HG03025 (cell line): ENCODE data around the gene ARL3.
A peak's percentile ranks its signal among the peaks of the same experiment; 100 is the strongest.
"Not testable (repeated sequence)": the region's sequence is repeated elsewhere in the genome, so short reads cannot be mapped to it uniquely, and the experiment has no call there.

Experiments
- ATAC-seq: cut with Tn5 transposase; IDR thresholded peaks from one replicate; pipeline ENCODE4 v1.9.1; 2021; ENCODE audit warnings: mild to moderate bottlenecking, moderate library complexity; ENCODE audit not compliant: unreplicated experiment, low FRiP score

Gene ARL3, protein sequence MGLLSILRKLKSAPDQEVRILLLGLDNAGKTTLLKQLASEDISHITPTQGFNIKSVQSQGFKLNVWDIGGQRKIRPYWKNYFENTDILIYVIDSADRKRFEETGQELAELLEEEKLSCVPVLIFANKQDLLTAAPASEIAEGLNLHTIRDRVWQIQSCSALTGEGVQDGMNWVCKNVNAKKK

DNA sequence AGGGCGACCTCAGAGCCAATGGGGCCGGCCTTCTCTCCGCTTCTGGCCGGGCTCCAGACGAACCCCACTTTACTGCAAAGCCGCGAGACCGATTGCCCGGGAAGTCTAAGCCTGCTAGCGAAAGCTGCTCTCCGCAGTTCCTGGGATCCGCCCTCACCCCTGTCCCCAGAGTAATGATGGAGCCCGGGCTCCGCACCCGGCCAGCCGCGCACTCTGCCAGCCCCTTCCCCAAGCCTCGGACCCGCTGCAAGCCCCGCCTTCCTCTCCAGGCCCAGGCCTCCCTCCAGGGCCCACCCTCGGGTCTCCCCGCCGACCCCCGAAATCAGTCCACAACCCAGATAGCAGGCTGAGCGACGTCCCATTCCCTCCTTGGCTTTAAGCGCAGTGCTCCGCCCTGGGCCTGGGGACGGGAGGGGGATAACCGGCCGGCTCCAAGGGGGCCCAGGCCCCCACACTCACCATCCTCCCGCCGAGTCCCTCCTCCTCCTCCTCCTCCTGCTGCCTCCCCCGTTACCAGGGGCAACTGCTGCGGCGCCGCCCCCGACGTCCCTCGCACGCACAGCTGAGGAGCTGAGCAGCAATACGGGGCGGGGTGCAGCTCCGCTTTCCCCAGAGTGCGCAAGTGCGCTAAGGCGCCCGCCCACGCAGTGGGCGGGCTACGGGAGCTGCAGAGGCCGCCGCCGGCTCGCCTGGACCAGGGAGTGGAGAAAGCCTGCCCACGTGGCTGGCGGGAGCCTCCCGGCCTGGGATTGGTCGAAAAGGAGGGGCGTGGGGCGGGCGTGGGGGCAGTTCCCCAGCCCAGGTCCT, at the start of gene ARL3:
Gene ARL3, minus strand, starts transcription at position 584 of the 807 bp plus-strand sequence. Its CDS starts 122 bp downstream, at position 462.
- peak; percentile 72 for ATAC-seq

DNA sequence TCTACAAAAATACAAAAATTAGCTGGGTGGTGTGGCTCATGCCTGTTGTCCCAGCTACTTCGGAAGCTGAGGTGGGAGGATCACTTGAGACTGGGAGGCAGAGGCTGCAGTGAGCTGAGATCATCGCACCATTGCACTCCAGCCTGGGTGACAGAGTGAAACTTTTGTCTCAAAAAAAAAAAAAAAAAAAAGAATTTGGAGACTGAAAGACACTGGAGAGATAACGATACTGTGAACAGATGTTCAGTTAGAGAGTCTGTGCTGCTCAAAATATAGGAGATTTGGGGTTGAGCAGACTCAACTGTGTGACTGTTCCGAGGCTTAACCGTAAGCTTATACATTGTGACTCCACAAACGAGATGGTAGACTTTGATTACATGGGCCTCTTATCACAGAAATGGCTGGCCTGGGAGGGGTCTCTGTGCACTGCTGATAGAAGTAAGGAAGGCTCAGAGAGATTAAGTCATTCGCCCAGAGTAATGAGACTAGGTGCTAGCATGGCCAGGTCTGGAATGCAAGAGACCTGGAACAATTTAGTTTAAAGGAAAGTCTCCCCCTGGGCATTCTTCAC, 48.9 kb upstream of the ARL3 start:
- no peak for ATAC-seq

DNA sequence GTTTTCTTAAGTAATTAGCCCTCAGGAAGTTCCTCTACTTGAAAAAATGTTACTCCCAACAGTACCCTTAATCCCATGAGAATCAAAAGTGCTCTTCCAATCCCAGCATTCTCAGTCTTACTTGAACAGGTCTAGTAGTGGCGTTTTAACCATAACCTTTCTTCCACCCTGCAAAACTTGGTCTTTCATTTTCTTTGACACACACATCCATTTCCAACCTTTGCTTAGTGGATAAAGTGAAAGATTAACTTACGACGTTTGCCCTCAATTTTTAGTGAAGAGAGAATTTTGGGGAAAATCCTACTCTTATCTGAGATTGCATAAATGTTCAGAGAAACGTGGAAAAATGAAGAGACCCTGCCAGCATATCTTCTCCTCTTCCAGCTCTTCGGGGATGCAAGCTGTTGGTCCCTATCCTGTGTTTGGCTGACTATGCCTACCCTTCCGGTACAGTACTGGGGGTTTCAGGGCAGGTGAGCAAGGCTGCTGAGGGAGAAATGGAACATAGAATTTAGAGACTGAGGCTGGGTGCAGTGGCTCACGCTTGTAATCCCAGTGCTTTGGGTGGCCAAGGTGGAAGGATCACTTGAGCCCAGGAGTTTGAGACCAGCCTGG, 48.3 kb upstream of the ARL3 start:
- no peak for ATAC-seq

DNA sequence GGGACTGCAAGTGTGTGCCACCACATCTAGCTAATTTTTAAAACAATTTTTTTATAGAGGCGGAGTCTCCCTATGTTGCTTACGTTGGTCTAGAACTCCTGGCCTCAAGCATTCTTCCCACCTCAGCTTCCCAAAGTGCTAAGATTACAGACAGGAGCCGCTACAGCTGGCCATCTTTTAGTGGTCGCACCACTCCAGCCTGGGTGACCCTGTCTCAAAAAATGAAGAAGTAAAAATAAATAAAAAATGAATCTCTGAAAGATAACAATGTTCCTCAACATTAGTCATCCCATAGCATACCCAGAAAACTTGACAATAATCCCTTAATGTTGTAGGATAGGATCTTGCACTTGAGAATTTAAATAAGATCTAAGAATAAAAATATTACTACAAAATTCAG, 47.8 kb upstream of the ARL3 start:
- no peak for ATAC-seq

DNA sequence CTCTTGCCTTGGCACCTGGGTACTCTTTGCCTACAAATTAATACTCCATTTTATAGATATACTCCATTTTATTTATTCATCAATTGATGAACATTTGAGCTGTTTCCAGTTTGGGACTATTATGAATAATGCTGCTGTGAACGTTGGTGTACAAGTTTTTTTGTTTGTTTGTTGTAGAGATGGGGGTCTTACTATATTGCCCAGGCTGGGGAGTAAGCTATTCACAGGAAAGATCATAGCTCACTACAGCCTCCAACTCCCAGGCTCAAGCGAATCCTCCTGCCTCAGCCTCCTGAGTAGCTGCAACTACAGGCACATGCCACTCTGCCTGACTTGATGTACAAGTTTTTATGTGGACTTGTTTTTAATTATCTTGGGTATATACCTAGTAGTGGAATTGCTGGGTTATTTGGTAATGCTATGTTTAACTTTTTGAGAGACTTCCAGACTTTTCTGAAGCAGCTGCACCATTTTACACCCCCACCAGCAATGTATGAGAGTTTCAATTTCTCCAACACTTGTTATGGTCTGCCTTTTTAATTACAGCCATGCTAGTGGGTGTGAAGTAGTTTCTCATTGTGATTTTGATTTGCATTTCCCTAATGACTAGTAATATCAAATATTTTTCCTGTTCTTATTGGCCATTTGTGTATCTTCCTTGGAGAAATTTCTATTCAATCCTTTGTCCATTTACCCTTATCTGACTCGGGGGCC, 45.5 kb upstream of the ARL3 start:
- no peak for ATAC-seq

DNA sequence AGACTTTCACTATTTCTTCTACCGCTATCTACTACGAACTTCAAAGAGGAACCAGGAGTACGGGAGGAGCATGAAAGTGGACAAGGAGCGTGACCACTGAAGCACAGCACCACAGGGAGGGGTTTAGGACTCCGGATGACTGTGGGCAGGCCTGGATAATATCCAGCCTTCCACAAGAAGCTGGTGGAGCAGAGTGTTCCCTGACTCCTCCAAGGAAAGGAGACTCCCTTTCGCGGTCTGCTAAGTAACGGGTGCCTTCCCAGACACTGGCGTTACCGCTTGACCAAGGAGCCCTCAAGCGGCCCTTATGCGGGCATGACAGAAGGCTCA, 44.7 kb upstream of the ARL3 start:
- ATAC-seq = not testable (repeated sequence)

DNA sequence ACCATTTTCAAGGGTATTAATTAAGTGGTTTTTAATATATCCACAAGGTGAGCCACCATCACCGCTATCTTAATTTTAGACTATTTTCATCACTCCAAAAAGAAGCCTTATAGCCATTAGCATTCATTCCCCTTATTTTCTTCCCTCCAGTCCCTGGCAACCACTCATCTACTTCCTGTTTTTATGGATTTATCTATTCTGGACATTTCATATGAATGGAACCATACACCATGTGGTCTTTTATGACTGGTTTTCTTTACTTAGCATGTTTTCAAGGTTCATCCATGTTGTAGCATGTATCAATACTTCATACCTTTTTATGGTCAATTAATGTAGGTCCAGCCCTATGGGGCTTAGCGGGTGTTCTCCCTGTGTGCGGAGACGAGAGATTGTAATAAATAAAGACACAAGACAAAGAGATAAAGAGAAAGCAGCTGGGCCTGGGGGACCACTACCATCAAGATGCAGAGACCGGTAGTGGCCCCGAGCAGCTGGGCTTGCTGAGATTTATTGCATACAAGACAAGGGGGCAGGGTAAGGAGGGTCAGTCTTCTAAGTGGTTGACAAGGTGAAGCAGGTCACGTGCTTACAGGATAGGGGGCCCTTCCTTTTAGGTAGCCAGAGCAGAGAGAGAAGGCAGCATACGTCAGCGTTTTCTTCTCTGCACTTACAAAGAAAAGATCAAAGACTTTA, 44.2 kb upstream of the ARL3 start:
- no peak for ATAC-seq

DNA sequence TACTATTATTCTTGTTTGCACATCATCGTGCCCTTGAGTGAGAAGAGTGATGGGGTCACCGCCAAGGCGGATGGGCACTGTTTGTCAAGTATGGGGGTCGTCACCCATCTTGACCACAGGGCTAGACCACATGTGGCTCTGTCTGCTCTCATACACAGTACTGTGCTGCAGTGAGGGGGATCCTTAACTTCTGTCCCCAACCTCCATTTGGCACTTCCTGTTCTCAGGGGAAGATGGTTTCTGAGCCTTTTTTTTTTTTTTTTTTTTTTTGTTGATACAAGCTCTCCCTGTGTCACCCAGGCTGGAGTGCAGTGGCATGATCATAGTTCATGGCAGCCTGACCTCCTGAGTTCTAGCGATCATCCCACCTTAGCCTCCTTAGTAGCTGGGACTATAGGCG, 43.1 kb upstream of the ARL3 start:
- no peak for ATAC-seq

DNA sequence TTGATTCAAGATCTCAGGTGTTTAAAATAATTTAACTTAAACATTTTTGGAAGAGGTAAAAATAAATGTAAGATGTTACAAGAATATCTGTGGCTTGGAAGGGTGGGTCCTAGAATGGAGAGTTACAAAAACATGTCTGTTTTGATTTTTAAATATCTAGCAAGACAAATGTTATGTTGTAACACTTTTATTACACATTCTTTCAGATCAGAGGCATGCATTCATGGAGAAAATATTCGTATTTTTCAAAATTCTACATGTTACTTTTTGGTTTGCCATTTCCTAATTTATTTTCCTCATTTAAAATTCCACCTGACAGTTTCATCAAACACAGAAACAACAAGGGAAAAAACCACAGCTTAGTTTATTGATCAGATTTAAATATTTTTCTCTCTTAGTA, 39.5 kb upstream of the ARL3 start:
- ATAC-seq = no peak

DNA sequence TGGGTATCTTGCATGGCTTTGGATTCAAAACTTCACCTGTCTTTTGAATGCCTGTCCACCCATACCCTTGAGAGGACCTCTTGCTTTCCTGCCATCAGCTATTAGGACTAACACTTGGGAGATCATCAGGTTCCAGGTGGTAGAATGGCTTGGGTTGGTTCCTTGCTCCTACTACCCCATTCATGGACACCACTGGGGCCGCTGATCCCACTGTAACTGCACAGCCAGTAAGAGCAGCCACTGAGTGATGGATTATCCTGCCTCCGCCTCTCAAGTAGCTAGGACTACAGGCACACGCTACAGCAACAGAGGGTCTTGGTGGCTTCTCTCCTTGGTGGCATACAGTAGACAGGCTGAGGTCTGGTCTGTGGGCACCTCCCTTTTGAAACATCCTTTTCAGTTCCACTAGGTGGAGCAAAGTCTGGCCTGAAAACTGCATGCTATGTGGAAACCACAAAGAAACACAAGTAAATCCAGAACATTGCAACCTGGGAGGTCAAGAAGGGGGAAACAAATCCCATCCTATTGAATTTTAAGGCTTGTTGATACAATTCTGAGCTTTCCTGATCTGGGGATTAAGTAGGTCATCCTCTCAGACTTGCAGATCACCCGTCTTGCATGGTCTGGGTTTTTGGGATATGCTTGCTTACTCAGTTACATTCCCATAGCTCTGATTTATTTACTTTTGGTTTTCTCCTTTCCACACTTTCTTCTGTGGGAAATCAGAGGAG, 38.9 kb upstream of the ARL3 start:
- ATAC-seq = no peak

DNA sequence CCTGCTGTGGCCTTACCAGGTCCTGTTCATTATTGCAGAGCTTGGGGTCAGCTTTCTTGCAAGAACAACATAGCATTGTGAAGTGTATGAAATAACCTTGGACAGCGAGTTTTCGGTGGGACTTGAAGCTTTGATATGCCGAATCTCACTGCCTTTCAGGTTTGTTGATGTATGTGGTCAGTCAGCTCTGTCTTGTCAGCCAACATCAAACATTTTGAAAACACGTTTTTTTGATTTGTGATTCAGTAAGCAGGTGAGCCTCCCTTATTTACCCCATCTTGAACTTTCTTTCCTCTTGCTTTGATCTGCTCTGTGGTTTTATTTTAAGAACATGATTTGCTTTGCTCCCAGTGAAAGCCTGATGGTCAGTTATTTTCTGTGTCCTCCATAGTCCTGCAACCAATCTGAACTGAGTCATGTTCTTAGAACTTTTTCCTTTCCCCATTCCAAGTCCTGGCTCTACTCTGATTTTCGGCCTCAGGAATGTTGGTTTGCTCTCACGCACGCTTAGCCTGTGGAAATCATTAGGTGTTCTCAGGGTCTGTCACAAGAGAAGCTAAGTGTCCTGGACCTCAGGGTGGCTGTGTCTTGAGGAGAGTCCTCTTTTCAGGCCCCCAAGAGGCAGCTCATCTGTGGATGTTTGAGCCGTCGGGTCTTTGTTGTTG, 38.2 kb upstream of the ARL3 start:
- no peak for ATAC-seq

DNA sequence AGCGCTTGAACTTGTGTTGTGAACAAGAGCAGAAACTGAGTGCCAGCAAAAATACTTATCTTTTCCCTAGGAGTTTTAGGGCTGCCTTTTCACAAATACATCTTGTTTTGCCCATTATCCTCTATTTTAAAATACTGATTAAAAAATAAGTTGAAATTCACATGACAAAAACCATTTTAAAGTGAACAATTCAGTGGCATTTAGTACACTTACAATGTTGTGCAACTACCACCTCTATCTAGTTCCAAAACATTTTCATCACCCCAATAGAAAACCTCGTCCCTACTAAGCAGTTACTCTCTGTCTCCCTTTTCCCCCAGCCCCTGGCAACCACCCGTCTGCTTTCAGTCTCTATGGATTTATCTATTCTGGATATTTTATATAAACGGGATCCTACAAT, 31.0 kb upstream of the ARL3 start:
- no peak for ATAC-seq

DNA sequence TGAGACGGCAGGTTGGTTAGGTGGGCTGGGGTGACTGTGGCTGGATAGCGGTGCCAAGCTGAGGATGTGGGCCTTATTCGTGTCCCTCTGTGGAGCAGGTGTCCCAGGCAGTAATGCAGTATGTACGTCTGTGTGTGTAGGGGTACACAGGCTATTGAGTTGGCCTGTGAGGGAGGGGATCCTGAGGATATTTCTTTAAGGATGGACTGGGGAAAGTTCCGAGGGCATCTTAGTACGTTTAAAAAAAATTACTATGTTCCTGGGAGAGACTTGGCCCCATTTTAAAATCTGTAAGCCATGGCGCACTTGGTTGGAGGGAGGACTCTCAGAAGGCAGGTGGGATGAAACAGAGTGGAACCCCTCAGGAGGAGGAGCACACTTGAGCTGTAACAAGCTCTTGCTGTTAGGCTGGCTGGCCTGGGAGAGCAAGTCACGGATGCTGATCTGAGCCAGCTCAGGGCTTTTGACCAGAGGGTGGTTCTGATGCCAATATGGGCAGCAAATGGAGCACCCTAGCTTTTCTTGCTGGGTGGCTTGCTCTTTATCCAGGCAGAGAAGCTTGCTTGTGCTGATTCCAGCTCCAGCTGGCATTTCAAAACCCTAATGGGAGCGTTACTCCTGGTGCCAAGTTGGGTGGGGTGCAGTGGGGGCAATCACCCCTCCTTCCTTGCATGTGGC, 30.3 kb upstream of the ARL3 start:
- ATAC-seq = no peak

DNA sequence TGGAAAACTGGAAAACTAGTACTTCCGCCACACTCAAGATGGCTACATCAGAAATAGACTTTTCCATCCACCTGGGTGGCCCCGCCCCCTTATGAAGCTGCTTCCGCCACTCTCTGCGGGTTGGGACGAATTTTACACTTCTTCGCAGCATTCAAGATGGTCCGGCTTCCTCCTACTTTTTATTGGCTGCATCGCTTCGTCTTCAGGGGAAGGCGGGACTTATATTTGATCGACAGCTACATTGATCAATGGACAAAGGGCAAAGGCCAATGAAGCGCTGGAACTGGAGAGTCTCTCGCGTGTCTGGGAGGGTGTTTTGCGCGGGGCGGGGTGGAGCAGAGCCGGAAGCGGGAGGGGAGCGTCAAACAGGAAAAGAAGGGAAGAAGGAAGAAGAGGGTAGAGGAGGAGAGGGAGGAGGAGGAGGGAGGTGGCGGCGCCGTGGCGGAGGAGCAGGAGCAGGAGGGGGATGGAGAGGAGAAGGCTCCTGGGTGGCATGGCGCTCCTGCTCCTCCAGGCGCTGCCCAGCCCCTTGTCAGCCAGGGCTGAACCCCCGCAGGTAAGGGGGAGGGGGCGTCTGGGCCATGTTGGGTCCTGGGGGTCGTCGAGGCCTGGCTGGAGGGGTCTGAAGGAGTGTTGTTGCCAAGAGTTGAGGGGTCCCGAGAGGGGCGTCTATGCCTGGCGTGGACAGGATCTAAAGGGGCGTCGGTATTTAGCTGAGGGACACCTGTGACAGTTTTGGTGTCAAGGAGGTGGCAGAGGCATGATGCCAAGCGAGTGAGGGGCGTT, 29.6 kb upstream of the ARL3 start, which contains the start of gene WBP1L:
Gene WBP1L, plus strand, starts transcription at position 361 of the 786 bp plus-strand sequence. Its CDS starts 106 bp downstream, at position 467.
- ATAC-seq = peak; percentile 90

DNA sequence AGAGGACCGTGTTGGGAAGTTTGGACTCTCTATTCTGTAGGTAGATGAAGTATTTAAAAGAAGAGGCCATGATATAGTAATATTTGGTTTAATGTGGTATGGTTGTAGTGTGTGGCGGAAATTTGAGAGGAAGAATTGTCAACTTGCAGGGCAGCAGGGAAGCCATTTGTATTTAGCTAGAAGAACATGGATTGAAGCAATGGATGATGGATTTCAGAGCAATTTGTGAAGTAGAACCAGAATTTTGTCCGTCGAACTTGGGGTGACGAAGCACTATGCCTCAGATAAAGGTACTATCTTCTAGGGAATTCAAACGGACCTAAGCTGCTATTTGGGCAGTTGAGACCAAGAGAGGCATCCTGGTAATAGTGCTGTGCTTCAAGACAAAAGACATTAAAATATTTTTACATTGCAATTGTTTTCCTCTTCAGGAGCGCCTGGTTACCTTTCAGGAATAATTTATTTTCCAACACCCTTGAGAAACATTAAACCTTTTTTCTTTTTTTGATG, 28.9 kb upstream of the ARL3 start:
- no peak for ATAC-seq

DNA sequence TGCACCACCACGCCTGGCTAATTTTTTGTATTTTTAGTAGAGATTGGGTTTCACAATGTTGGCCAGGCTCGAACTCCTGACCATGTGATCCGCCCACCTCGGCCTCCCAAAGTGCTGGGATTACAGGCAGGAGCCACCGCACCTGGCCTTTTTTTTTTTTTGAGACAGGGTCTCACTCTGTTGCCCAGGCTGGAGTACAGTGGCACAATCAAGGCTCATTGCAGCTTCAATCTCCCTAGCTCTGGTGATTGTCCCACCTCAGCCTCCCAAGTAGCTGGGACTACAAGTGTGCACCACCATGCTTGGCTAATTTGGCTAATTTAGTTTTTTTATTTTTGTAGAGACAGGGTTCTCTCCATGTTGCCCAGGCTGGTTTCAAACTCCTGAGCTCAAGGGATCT, 28.1 kb upstream of the ARL3 start:
- ATAC-seq = not testable (repeated sequence)

DNA sequence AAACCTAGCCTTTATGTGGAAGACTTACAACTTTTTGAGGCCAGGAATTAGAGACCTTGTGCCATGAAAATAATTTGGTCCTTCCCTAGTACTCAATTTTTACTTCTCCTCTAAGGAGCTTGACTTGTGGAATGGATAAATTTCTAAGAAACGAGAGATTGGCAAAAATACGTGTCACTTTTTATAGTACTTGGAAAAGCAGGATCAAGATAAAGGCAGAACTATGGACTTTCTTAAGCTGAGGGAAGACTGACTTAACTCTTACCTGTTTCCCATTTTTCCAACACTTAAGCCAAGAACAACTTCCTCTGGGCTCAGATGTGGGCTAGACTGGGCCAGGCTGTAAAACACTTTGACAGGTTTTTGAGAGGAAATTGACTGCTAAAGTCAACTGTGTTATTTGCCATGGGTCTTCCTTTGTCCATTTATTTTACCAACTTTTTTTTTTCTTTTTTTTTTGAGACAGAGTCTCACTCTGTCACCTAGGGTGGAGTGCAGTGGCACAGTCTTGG, 27.6 kb upstream of the ARL3 start:
- no peak for ATAC-seq
